Effector CD4-positive, alpha-beta T cell (primary cell): ENCODE data around the gene MAST2.
"Not testable (repeated sequence)": the region's sequence is repeated elsewhere in the genome, so short reads cannot be mapped to it uniquely, and the experiment has no call there.

ENCODE experiments used
- DNase-seq: peaks from one replicate; pipeline ENCODE4 v3.0.0-alpha.2; 2020

Gene MAST2

DNA sequence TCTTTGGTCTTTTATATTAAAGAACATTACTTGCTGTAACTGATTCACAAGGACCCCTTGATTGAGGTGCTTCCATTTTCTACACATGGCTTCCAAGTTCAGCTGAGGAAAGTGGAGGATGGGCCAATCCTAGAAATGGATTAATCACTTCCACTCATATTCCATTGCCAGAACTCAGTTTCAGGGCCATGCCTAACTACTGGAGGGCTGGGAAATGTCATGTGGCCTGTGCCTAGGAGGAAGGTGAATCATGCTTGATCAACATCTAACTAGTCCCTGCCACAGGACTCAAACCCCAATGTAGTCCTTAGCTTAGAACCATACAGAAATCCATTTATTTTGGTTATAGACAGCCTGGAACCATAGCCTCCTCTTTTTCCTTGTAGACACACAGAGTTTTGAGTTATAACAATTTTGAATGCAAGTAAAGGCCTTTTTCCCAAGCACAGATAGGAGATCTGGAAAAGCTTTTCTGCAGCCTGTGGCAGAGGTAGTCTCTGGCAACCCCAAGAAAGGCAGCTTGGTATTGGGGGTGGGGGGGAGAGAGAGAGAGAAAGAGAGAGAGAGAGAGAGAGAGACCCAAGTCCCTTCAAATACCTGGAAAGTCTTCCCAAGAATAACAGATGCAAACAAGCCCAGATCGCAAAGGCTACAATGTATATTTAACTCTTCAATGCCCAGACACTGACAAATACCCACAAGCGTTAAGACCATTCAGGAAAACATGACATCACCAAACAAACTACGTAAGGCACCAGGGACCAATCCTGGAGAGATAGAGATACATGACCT is 12.5 kb downstream of the MAST2 start:
- DNase-seq: no peak

DNA sequence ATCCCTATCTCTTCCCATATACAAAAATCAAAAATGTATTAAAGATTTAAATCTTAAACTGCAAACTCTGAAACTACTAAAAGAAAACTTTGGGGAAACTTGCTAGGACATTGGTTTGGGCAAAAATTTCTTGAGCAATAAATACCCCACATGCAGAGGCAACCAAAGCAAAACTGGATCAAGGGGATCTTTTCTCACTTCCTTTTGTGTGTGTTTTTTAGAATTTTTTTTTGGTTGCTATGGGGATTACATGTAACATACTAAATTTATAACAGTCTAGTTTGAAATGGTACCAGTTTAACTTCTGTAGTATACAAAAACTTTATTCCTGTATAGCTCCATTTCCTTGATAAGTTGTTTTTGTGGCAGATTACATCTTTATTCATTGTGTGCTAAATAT is 16.8 kb downstream of the MAST2 start:
- DNase-seq: no peak

DNA sequence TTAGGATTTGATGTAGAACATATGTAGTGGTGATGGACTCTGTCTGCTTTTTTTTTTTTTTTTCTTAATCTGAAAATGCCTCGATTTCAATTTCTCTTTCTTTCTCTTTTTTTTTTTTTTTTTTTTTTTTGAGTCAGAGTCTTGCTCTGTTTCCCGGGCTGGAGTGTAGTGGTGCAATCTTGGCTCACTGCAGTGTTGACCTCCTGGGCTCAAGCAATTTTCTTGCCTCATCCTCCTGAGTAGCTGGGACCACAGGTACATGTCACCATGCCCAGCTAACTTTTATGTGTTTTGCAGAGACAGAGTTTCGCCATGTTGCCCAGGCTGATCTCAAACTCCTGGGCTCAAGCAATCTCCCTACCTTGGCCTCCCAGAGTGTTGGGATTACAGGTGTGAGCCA is 17.4 kb downstream of the MAST2 start:
- no peak for DNase-seq

DNA sequence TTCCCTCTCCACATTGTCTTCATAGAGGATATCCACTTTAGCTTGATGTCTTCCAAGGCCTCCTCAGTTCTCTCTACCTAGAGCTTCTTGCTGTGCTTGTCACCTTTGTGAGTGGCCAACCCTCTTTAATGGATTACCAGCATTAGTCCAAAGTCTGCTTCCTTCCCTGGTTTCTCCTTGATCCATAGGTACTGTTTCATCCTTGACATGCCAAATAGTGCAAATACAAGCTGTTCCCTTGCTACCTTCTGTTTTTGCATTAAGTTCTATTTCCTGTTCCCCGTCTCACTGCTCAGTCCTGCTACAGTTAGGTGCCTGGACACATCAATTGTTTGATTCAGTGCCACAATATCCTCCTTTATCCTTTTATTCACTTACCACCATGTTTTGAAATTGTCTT is 19.2 kb downstream of the MAST2 start:
- no peak for DNase-seq

DNA sequence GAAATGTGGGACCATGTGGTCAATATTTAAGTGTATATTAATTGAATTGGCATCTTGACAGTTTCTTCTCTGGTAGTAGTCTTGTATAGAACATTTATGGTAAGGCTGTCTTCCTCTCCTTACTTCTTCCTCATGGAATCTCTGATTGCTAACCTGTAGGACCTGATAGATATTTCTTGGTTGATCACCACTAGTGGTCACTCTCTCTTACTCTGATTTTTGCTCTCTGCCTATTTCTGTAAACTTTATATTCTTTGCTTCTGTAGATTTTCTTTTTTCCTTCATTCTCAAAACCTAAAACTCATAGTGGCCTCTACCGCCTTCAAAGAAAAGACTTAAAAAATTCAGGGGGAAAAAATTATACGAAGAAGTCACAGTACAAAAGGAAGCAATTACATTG is 21.2 kb downstream of the MAST2 start:
- DNase-seq: no peak

DNA sequence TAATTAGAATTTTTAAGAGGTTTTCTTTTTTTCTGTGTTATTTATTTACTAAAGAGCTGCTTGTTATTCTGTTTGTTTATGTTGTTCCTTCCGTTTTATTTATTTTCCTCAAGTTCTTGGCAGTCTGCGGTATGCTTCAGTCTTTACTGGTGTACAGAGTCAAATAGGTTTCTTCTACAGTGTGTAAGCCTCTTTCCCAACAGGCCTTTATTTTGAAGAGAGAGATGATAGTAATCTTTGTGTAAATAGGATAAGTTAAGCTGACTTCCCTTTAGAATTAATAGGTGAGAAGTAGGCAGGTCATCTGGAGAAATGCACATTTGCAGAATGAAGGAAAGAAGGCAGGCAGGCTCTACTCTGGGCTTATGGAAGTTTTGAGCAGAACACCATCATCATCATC is 23.8 kb downstream of the MAST2 start:
- DNase-seq: no peak

DNA sequence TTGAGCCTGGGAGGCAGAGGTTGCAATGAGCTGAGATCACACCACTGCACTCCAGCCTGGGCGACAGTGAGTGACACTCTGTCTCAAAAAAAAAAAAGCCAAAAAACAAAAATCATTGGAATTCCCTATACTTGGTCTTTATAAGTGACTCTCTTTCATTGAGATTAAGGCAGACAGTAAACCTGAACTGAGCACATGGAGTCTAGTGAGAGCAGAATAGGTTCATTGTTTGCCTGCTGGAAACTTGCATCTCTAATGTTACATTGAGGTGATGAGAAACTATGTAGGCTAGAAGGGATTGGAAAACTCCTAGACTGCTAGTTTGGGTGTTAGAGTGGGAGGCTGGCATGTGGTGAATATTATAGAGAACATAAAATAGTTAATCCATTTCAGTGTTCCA is 25.4 kb downstream of the MAST2 start:
- no peak for DNase-seq

DNA sequence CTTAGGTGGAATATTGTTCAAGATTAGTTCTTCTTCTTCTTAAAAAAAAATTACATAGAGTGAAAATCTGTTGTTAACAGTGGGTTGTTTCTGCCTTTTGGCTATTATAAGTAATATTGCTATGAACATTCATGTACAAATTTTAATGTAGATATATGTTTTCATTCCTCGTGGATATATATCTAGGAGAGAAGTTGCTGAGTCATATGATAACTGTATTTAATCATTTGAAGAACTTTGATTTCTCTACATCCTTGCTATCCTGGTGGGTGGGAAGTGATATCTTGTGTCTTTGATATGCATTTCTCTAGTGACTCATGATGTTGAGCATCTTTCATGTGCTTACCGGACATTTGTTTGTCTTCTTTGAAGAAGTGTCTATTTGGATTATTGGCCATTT is 29.9 kb downstream of the MAST2 start:
- DNase-seq: no peak

DNA sequence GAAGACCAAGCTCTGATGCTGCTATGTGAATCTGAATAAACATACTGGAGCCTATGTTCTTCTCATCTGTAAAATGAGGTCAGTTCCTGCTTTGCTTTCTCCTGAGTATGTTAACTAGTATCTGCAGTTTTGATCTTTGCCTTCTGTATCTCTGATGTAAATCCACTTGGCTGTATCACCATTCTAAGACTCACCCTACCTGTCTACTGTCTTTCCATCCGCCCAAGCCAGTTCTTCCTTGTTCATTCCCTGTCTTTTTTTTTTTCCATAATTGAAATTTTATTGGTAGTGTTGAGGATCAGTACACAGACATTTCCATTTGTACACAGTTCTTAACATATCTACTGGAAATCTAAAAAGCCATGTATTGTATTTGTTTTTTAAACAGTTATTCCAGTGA is 31.3 kb downstream of the MAST2 start:
- no peak for DNase-seq

DNA sequence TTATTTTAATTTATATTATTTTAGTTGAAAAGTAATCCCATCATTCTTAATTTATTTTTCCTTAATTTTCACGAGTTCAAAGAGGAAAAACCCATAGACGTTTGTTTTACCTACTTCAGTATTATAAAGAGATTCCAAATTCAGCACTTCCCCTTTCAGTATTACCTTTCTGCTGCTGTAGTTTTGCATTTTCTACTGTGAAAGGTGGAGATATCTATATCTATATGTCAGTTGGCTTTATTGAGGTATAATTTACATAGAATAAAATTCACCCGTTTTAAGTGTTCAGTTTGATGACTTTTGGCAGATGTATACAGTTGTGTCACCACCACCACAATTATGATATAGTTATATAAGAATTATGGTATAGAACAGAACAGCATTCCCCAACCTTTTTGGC is 33.0 kb downstream of the MAST2 start:
- DNase-seq: no peak

DNA sequence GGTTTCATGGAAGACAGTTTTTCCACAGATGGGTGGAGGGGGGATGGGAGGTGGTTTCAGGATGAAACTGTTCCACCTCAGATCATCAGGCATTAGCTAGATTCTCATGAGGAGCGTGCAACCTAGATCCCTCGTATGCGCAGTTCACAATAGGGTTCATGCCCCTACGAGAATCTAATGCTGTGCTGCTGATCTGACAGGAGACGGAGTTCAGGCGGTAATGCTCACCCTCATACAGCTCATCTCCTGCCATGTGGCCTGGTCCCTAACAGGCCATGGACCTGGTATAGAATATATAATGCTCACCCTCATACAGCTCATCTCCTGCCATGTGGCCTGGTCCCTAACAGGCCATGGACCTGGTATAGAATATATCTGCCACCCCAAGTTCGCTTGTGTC is 33.4 kb downstream of the MAST2 start:
- not testable (repeated sequence) for DNase-seq

DNA sequence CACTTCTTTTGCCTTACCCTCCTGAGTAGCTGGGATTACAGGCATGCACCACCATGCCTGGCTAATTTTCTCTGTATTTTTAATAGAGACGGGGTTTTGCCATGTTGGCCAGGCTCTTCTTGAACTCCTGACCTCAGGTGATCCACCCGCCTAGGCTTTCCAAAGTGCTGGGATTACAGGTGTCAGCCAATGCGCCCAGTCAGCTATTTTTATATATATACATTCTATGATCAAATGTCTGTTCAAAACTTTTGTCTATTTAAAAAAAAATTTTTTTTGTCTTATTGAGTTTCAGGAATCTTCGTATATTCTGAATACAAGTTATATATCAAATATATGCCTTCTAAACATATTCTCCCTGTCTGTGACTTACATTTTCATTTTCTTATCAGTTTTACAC is 34.9 kb downstream of the MAST2 start:
- DNase-seq: not testable (repeated sequence)

DNA sequence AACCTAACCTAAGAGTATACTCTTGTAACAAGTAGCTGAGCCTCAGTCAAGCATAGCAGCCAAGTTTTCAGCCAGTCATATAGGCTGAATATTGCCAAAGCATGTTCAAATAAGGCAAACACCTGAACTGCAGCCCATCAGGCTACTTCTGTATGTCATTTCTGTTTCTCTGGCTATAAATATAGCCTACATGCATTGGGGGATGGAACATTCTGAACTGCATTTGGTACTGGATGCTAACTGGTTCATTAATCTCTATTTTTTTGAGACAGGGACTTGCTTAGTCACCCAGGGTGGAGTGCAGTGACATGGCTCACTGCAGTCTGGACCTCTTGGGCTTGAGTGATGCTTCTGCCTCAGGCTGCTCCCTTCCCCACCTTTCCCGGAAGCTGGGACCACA is 37.3 kb downstream of the MAST2 start:
- DNase-seq: no peak

DNA sequence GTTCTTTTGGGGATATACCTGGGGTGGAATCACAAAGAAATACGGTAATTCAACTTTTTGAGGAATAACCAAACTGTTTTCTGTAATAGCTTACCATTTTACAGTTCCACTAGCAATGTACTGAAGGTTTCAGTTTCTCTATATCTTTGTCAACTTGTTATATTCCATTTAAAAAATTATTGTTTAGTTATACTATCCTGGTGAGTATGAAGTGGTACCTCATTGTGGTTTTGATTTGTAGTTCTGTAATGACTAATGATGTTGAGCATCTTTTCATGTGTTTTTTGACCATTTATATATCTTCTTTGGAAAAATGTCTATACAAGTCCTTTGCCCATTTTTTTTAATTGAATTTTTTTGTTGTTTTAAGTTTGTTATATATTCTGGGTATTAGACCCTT is 39.4 kb downstream of the MAST2 start:
- DNase-seq: no peak

DNA sequence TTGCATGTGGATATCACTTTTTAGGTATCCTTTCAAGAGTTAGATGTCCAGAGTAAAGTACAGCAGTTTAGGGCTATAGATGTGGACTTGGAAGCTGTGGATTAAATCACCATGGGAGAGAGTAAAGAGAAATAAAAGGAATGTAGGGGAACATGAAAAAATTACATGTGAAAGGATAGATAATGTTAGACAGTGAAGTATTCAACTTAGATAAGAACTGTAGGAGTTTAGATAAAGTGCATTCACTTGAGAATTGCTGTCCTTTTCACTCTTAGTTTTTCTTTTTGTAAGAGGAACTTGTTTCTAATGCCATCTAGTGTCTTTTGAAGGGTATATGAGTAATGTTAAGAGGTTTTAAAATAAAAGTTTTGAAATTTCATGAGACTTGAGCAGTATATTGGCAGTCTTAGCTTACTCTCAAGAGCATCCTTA is 40.1 kb downstream of the MAST2 start:
- DNase-seq: no peak

DNA sequence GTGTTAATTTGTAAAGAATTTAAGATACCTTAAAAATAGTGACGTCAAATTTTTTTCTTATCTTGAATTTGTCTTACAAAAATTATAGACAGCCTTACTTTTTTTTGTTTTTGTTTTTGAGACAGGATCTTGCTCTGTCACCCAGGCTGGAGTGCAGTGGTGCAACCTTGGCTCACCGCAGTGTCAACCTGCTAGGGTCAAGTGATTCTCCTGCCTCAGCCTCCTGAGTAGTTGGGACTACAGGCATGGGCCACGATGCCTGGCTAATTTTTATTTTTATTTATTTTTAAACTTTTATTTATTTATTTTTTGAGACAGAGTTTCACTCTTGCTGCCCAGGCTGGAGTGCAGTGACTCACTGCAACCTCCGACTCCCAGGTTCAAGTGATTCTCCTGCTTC is 40.6 kb downstream of the MAST2 start:
- not testable (repeated sequence) for DNase-seq

DNA sequence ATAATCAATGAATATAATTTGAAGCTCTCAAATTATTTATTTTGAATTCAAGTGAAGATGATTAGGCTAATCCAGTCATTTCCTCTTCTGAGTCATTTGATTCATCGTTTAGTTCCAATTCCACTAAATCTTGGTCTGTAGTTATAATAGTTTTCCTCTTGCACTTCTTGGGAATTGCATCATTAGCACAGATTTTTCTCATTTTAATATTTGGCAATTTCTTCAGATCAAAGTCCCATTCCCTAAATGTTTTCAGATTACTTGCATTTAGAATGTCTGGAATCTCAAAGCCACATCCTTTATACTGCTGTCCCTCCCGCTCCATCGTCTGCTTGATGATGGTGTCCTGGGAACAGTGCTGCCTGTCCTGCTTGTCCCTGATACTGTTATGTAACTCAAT is 43.5 kb downstream of the MAST2 start:
- DNase-seq: no peak

DNA sequence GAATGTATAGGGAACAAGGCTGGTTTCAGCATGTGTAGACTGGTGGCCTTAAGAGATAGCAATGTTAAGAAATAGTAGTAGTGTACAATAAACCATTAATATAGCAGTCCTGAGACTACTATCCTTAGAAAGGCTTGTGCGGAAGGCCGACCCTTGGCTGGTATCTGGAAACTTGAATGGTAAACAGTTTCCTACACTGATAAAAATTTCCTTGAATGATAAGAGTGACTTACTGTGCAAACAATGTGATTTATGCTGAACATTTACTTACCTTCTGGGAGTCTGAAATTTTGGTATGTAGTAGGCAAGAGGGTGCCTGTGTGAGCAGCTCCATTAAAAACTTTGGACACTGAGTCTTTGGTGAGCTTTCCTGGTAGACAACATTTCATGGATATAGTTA is 44.7 kb downstream of the MAST2 start:
- no peak for DNase-seq

DNA sequence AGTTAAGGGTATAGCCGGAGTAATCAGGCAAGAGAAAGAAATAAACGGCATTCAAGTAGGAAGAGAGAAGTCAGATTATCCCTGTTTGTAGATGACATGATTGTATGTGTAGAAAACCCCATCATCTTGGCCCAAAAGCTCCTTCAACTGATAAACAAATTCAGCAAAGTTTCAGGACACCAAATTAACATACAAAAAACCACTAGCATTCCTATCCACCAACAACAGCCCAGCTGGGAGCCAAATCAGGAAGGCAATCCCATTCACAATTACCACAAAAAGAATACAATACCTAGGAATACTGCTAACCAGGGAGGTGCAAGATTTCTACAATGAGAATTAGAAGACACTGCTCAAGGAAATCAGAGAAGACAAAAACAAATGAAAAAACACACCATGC is 45.3 kb downstream of the MAST2 start:
- DNase-seq: no peak

DNA sequence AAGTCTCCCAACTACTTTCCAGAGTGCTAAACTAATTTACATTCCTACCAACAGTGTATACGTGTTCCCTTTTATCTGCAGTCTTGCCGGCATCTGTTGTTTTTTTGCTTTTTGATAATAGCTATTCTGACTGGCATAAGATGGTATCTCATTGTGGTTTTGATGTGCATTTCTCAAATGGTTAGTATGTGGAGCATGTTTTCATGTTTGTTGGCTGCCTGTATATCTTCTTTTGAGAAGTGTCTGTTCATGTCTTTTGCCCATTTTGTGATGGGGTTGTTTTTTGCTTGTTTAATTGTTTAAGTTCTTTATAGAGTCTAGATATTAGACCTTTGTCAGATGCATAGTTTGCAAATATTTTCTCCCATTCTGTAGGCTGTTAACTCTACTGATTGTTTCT is 46.6 kb downstream of the MAST2 start:
- DNase-seq: no peak

DNA sequence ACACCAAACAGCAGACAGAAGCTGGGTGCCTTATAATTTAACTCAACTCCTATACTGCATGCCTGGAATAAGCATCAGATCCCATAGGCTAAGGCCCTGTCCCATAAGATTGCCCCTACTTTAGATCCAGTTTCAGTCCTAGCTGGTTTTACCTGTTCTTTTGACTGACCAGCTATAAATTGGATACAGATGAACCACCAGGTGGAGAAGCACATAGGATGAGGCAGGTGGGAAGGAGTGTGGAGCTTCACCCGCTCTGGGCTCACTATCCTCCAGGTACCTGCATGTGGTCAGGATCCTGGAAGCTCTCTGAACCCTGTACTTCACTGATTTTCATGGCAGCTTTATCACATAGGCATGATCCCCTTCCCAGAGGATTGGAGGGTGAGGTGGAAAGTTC is 51.3 kb downstream of the MAST2 start:
- DNase-seq: no peak

DNA sequence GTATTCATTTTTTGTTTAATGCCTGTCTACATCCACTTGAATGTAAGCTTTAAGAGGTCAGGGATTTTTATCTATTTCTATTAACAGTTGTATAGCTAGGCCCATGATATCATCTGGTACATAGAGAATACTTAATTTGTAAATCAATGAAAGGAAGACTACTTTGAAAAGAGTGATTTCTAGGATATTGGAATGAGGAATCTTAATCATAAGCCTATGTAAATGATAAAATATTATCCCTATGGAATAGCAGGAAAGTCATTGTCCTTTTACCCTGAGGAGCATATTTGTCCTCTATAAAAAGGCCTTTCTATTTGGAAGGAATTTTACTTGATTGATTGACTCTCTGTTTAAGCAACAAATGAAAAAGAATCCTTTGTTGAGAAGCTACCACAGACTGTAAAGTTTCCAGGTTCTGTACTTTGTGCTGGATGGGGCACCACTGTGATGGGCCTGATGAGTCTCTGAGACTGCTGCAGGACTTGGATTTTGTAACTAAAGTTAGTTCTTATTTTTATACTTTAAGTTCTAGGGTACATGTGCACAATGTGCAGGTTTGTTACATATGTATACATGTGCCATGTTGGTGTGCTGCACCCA is 53.8 kb downstream of the MAST2 start:
- DNase-seq: no peak

DNA sequence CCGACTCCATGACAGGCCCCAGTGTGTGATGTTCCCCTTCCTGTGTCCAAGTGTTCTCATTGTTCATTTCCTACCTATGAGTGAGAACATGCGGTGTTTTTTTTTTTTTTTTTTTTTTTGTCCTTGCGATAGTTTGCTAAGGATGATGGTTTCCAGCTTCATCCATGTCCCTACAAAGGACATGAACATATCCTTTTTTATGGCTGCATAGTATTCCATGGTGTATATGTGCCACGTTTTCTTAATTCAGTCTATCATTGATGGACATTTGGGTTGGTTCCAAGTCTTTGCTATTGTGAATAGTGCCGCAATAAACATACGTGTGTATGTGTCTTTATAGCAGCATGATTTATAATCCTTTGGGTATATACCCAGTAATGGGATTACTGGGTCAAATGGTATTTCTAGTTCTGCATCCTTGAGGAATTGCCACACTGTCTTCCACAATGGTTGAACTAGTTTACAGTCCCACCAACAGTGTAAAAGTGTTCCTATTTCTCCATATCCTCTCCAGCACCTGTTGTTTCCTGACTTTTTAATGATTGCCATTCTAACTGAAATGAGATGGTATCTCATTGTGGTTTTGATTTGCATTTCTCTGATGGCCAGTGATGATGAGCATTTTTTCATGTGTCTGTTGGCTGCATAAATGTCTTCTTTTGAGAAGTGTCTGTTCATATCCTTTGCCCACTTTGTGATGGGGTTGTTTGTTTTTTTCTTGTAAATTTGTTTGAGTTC is 54.5 kb downstream of the MAST2 start:
- DNase-seq: not testable (repeated sequence)

DNA sequence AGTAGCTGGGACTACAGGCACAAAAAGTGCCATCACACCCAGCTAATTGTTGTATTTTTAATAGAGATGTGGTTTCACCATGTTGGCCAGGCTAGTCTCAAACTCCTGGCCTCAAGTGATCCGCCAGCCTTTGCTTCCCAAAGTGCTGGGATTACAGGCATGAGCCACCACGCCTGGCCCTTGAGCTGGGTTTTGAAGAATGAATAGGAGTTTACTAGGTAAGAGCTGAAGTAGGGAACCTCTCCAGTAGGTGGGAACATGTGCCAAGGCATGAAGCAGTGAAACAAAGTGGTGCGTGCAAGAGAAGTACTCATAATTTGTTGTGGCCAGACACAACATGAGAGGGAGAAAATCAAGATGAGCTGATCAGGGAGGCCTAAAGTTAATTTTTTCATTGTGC is 55.8 kb downstream of the MAST2 start:
- no peak for DNase-seq
